Adrenal gland (tissue), 12 donors: ENCODE measurements around the gene FREY1. TPM values are rescaled to one million over a fixed set of nuclear protein-coding genes. Genes with fewer than 3 reads are reported as not detected.
A peak's percentile ranks its signal among the peaks of the same experiment; 100 is the strongest.

Experiments
- DNase-seq, 7 donors: peaks; one replicate each; pipeline ENCODE4 v3.0.0-alpha.2; 2019 to 2020
- H3K27ac ChIP-seq, 5 donors: fragments of 200-600 bp; sonication (generic) in 4 of 5; 1 replicate in 3 of 5; 2 replicates in 2 of 5; pipeline versions ENCODE4 v1.5.1 to v1.8.0; 2016 to 2020; ENCODE audit warnings: mild to moderate bottlenecking in 1 of 5
- H3K27me3 ChIP-seq: fragments of 200-600 bp; 2 replicates; pipeline ENCODE4 v1.8.0; 2021
- H3K36me3 ChIP-seq, 2 donors: fragments of 200-600 bp; replicated peaks in 1 of 2; 1 replicate in 1 of 2; 2 replicates in 1 of 2; pipeline versions ENCODE4 v1.5.1 to v1.8.0; 2018 to 2022
- H3K4me1 ChIP-seq, 2 donors: fragments of 200-600 bp; replicated peaks in 1 of 2; 1 replicate in 1 of 2; 2 replicates in 1 of 2; pipeline versions ENCODE4 v1.5.1 to v1.8.0; 2018 to 2021
- H3K4me3 ChIP-seq, 4 donors: fragments of 200-600 bp; sonication (generic) in 3 of 4; one replicate each; pipeline ENCODE4 v1.5.1; 2016 to 2018
- H3K9me3 ChIP-seq, 3 donors: fragments of 200-600 bp; sonication (generic) in 1 of 3; replicated peaks in 1 of 3; 1 replicate in 2 of 3; 2 replicates in 1 of 3; pipeline versions ENCODE4 v1.5.1 to v1.8.0; 2016 to 2021
- POLR2A ChIP-seq, 2 donors: fragments of 450-650 bp; IDR thresholded peaks; one replicate each; pipeline ENCODE4 v1.6.1; 2017; ENCODE audit warnings: antibody characterized with exemption in 2 of 2, mild to moderate bottlenecking in 2 of 2, moderate library complexity in 1 of 2
- WGBS, 4 donors: extraction: QIAGEN DNeasy Blood & Tissue Kit in 2 of 4; methylation state at CpG; one replicate each; pipeline versions ENCODE4 v1.1.5 to v1.1.7; 2013 to 2017; 5-methylcytosine and 5-hydroxymethylcytosine counted together
- intact Hi-C, 2 donors: fragments of 100-400 bp; cut with DNase I; formaldehyde crosslinking; loops; one replicate each; pipeline versions ENCODE4 v1.14.1 to v1.15.0; 2022 to 2023
- polyA plus RNA-seq, 3 donors: library from polyadenylated mRNA; stranded (reverse); fragments of 200-250 nt in 2 of 3; fragments of 350-450 nt in 1 of 3; fragmentation: Illumina TruSeq in 1 of 3; extraction: RNeasy Lipid Tissue Mini Kit (QIAGEN cat#74804) in 1 of 3; gene quantifications; one replicate each; pipeline ENCODE4 v1.2.3, GENCODE V29; 2013 to 2014
- total RNA-seq, 9 donors: library from RNA; depleted of rRNA in 4 of 9; stranded (reverse); fragments of >200 nt in 4 of 9; fragments of 120-200 nt in 1 of 9; fragmentation: NEBNext Ultra II Directional in 1 of 9; extraction: Animal tissue kit (Norgen Biotek cat#: 25700) in 1 of 9; gene quantifications; one replicate each; pipeline versions ENCODE4 v1.1.0 to v1.2.4, GENCODE V29; 2013 to 2023
- TF ChIP-seq, protein P1 (sequence below), 6 experiments: fragments of 450-650 bp in 4 of 6; fragments of 200-600 bp in 2 of 6; sonication (generic) in 1 of 6; IDR thresholded peaks; 1 replicate in 5 of 6; 2 replicates in 1 of 6; pipeline versions ENCODE4 v1.5.1 to v1.8.0; 2016 to 2021; ENCODE audit warnings: antibody characterized with exemption in 6 of 6, mild to moderate bottlenecking in 2 of 6, moderate library complexity in 1 of 6
- donor health status: healthy with polysubstance abuse.
- donor health status: Bipolar disorder and iron deficiency.
- donor health status: DM: yes; HTN: yes; CAD: no.
- donor health status: DM: no; HTN: no; CAD: no.
- donor health status: DM: no; HTN: no; CAD: no.
- donor health status: DM: yes; HTN: yes; CAD: no.

The FREY1 gene
- total and polyA plus RNA-seq, 12 donors: 0.30 to 1.2 (median 0.79) TPM; not detected in 5

DNA sequence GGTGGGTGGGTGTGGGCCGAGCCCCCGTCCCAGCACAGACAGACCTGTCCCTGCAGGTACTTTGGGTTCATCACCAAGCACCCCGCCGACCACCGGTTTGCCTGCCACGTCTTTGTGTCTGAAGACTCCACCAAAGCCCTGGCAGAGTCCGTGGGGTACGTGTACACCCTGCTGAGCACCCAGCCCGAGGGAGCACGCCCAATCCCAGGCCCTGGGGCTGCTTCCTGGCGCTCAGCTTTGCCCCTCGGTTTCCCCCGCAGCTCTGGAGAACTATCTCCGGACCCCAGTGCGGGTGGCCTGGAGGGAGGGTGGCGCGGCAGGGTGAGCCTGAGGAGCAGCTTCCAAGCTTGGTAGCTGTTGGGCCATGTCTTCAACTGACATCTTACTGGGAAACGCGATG, 2.0 kb downstream of the FREY1 start:
- H3K27me3 ChIP-seq: no peaks in the 10 kb centered on the region
- DNase-seq: no peak
- intact Hi-C loops: no loop called here
- H3K36me3 ChIP-seq: peaks cover 0 to 43% of the 10 kb centered on the region in 2 donors
- no peak for TF ChIP-seq POLR2A (IDR thresholded peaks at IDR 0.05)
- TF ChIP-seq, protein P1, sequence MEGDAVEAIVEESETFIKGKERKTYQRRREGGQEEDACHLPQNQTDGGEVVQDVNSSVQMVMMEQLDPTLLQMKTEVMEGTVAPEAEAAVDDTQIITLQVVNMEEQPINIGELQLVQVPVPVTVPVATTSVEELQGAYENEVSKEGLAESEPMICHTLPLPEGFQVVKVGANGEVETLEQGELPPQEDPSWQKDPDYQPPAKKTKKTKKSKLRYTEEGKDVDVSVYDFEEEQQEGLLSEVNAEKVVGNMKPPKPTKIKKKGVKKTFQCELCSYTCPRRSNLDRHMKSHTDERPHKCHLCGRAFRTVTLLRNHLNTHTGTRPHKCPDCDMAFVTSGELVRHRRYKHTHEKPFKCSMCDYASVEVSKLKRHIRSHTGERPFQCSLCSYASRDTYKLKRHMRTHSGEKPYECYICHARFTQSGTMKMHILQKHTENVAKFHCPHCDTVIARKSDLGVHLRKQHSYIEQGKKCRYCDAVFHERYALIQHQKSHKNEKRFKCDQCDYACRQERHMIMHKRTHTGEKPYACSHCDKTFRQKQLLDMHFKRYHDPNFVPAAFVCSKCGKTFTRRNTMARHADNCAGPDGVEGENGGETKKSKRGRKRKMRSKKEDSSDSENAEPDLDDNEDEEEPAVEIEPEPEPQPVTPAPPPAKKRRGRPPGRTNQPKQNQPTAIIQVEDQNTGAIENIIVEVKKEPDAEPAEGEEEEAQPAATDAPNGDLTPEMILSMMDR (IDR thresholded peaks at IDR 0.05): no peak
- no peaks in the 10 kb centered on the region for H3K9me3 ChIP-seq
- H3K27ac ChIP-seq: no peak overlapping the region
- peaks cover 8 to 26% of the 10 kb centered on the region in 2 donors for H3K4me1 ChIP-seq
- 86 to 98% (median 95%) methylated on average over 8 to 19 of the region's 19 CpGs for WGBS, 4 donors
- H3K4me3 ChIP-seq: no peak overlapping the region

DNA sequence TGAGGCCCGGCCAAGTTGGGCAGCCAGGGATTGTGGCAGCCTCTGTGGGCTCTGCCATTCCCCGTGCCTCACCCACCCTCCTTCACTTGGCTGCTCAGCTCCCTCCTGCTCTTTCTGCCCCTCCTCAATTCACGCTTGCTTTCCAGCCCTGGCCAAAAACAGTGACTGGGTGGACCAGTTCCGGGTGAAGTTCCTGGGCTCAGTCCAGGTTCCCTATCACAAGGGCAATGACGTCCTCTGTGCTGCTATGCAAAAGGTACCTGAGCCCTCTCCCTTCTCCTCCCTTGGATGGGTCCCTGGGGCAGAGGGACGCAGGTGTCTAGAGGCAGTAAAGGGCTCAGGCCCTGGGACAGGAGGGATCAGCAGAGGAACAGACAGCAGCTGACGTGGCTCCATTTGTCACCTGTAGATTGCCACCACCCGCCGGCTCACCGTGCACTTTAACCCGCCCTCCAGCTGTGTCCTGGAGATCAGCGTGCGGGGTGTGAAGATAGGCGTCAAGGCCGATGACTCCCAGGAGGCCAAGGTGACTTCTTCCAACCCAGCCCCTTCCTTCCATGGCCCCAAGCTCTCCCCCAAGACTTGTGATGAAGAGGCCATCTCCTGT, 2.7 kb downstream of the FREY1 start:
- Histone ChIP-seq H3K4me3 (no peak overlapping the region), H3K27me3 (no peaks in the 10 kb centered on the region), H3K4me1 (peaks cover 10 to 28% of the 10 kb centered on the region in 2 donors), H3K36me3 (peaks cover 0 to 37% of the 10 kb centered on the region in 2 donors), H3K27ac (no peak overlapping the region), H3K9me3 (no peaks in the 10 kb centered on the region)
- intact Hi-C loops: no loop called here
- no peak for TF ChIP-seq POLR2A (IDR thresholded peaks at IDR 0.05)
- TF ChIP-seq, protein P1 (IDR thresholded peaks at IDR 0.05): no peak
- WGBS, 4 donors: 84 to 91% (median 88%) methylated on average over 10 to 15 of the region's 15 CpGs
- DNase-seq: no peak

DNA sequence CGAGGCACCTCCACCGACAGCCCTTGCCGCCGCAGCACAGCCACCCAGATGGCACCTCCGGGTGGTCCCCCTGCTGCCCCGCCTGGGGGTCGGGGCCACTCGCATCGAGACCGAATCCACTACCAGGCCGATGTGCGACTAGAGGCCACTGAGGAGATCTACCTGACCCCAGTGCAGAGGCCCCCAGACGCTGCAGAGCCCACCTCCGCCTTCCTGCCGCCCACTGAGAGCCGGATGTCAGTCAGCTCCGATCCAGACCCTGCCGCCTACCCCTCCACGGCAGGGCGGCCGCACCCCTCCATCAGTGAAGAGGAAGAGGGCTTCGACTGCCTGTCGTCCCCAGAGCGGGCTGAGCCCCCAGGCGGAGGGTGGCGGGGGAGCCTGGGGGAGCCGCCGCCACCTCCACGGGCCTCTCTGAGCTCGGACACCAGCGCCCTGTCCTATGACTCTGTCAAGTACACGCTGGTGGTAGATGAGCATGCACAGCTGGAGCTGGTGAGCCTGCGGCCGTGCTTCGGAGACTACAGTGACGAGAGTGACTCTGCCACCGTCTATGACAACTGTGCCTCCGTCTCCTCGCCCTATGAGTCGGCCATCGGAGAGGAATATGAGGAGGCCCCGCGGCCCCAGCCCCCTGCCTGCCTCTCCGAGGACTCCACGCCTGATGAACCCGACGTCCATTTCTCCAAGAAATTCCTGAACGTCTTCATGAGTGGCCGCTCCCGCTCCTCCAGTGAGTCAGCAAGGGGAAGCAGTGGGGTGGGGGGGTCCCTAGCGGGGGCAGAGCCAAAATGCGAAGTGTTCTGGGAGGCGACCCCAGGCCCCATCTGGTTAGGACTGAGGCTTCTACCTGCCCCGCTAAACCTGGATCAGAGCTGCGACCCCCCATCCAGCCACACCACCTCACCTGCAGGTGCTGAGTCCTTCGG, 4.4 kb downstream of the FREY1 start:
- Histone ChIP-seq H3K27me3 (no peaks in the 10 kb centered on the region), H3K4me3 (no peak overlapping the region), H3K36me3 (peaks cover 0 to 32% of the 10 kb centered on the region in 2 donors), H3K9me3 (no peaks in the 10 kb centered on the region), H3K27ac (no peak overlapping the region), H3K4me1 (peaks cover 13 to 31% of the 10 kb centered on the region in 2 donors)
- WGBS, 4 donors: 89 to 93% (median 91%) methylated on average over 17 to 56 of the region's 56 CpGs
- intact Hi-C loops: no loop called here
- TF ChIP-seq POLR2A (IDR thresholded peaks at IDR 0.05): no peak
- TF ChIP-seq, protein P1 (IDR thresholded peaks at IDR 0.05): no peak
- DNase-seq: no peak

DNA sequence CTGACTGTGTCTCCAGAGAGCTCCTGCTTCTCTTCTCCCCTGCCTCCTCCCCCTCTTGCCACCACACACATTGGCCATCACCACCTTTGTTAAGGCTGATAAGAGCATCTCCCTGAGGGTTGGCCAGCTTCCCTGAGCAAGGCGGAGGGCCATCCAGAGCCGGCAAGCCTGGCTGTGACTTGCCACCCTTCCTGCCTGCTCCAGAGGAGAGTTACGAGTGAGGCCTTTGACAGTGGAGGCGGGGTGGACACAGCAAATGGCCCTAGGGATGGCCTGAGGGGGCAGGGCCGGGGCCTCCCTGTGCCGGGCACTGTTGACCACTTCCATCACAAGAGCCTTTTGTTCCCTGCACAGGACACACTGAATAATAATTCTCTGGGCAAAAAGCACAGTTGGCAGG, 5.4 kb downstream of the FREY1 start:
- peak overlapping the region in 1 of 5 donors; percentile 85 for H3K27ac ChIP-seq
- peaks cover 0 to 32% of the 10 kb centered on the region in 2 donors for H3K36me3 ChIP-seq
- H3K4me1 ChIP-seq: peaks cover 13 to 22% of the 10 kb centered on the region in 2 donors
- DNase-seq: no peak
- no peak overlapping the region for H3K4me3 ChIP-seq
- intact Hi-C loops: no loop called here
- WGBS, 4 donors: 75 to 77% (median 76%) methylated on average over 5 to 6 of the region's 6 CpGs; no CpG with 5 or more reads in 1 of the 4 donors
- no peaks in the 10 kb centered on the region for H3K27me3 ChIP-seq
- H3K9me3 ChIP-seq: no peaks in the 10 kb centered on the region
- TF ChIP-seq, protein P1 (IDR thresholded peaks at IDR 0.05): no peak
- TF ChIP-seq POLR2A (IDR thresholded peaks at IDR 0.05): no peak
